H1 (cell line): ENCODE data around the gene OTOF. TPM values are rescaled to one million over a fixed set of nuclear protein-coding genes. Genes with fewer than 3 reads are reported as not detected.

Experiments used
- CTCF ChIA-PET: fragments of 300-600 bp; sonication (Branson Sonifier 250); formaldehyde crosslinking; loops from one replicate; lab custom pipeline; 2021; ENCODE audit not compliant: partially characterized antibody; lab: Charles Lee
- POLR2A ChIA-PET: fragments of 300-600 bp; sonication (Branson Sonifier 250); formaldehyde crosslinking; loops from one replicate; lab custom pipeline; 2021; ENCODE audit warnings: inconsistent platforms; ENCODE audit not compliant: partially characterized antibody; lab: Charles Lee
- DNase-seq, 2 experiments: peaks; one replicate each; pipeline versions ENCODE4 v3.0.0 to v3.0.0-alpha.2; 2010 to 2022; ENCODE audit warnings: low spot score in 2 of 2, low read depth in 1 of 2, mixed read lengths in 1 of 2
- FAIRE-seq: peaks from 2 replicates; lab custom pipeline; 2011; peaks lifted over from hg19 to GRCh38; lab: Jason Lieb, UNC
- H2AFZ ChIP-seq: 2 replicates; pipeline ENCODE4 v1.8.1; 2012; ENCODE audit warnings: low read length, inconsistent platforms
- H2AK5ac ChIP-seq: 2 replicates; pipeline ENCODE4 v1.6.1; 2013; ENCODE audit warnings: low read depth, low read length
- H2BK120ac ChIP-seq: replicated peaks from 2 replicates; pipeline ENCODE3; 2013; ENCODE audit warnings: low read depth, low read length, inconsistent platforms
- H2BK12ac ChIP-seq: 2 replicates; pipeline ENCODE4 v1.6.1; 2013; ENCODE audit warnings: low read depth, low read length
- H2BK15ac ChIP-seq: 2 replicates; pipeline ENCODE4 v1.6.1; 2013; ENCODE audit warnings: low read length
- H2BK20ac ChIP-seq: 2 replicates; pipeline ENCODE4 v1.6.1; 2013; ENCODE audit warnings: low read length
- H2BK5ac ChIP-seq: 2 replicates; pipeline ENCODE4 v1.6.1; 2013; ENCODE audit warnings: low read depth, low read length
- H3K14ac ChIP-seq: 2 replicates; pipeline ENCODE4 v1.6.1; 2013; ENCODE audit warnings: inconsistent platforms; ENCODE audit not compliant: insufficient read length
- H3K18ac ChIP-seq: 2 replicates; pipeline ENCODE4 v1.6.1; 2013; ENCODE audit warnings: low read length; ENCODE audit errors: extremely low read depth
- H3K23ac ChIP-seq: 2 replicates; pipeline ENCODE4 v1.6.1; 2013; ENCODE audit warnings: inconsistent platforms; ENCODE audit not compliant: insufficient read length
- H3K23me2 ChIP-seq: 2 replicates; pipeline ENCODE4 v1.6.1; 2013; ENCODE audit warnings: low read depth, low read length
- H3K27ac ChIP-seq: 2 replicates; pipeline ENCODE4 v1.6.1; 2011; ENCODE audit warnings: low read depth, low read length, inconsistent platforms
- H3K27me3 ChIP-seq, 4 experiments: replicated peaks in 1 of 4; 1 replicate in 1 of 4; 2 replicates in 3 of 4; pipeline versions ENCODE4 v1.6.1 to v1.8.1; 2011 to 2013; ENCODE audit warnings: low read length in 3 of 4, mild to moderate bottlenecking in 3 of 4, inconsistent platforms in 2 of 4, mixed read lengths in 2 of 4, moderate library complexity in 1 of 4; ENCODE audit not compliant: control insufficient read depth in 3 of 4, insufficient read depth in 3 of 4; ENCODE audit errors: extremely low read depth in 1 of 4
- H3K36me3 ChIP-seq, 4 experiments: 2 replicates each; pipeline versions ENCODE4 v1.6.1 to v1.8.1; 2011 to 2013; ENCODE audit warnings: mild to moderate bottlenecking in 4 of 4, low read length in 3 of 4, moderate library complexity in 2 of 4, control low read depth in 1 of 4, inconsistent platforms in 1 of 4; ENCODE audit not compliant: insufficient read depth in 4 of 4, control insufficient read depth in 2 of 4
- H3K4ac ChIP-seq: replicated peaks from 2 replicates; pipeline ENCODE3; 2013; ENCODE audit warnings: low read length, low read depth, mixed read lengths, inconsistent platforms; ENCODE audit not compliant: insufficient read length
- H3K4me1 ChIP-seq, 4 experiments: replicated peaks in 1 of 4; 1 replicate in 1 of 4; 2 replicates in 3 of 4; pipeline versions ENCODE4 v1.6.1 to v1.8.1; 2011 to 2013; ENCODE audit warnings: low read length in 3 of 4, inconsistent platforms in 2 of 4, mixed read lengths in 1 of 4; ENCODE audit not compliant: insufficient read depth in 4 of 4, control insufficient read depth in 3 of 4
- H3K4me2 ChIP-seq, 2 experiments: 2 replicates each; pipeline versions ENCODE4 v1.6.1 to v1.8.1; 2011 to 2013; ENCODE audit warnings: low read depth in 2 of 2, low read length in 2 of 2, control low read depth in 1 of 2, inconsistent platforms in 1 of 2, mild to moderate bottlenecking in 1 of 2; ENCODE audit not compliant: insufficient read depth in 1 of 2
- H3K4me3 ChIP-seq, 4 experiments: fragments of 200-600, 300-600 bp in 1 of 4; sonication (generic), shearing (Covaris generic), sonication (Bioruptor Twin) in 1 of 4; 2 replicates each; pipeline versions ENCODE4 v1.5.1 to v1.8.1; 2011 to 2016; ENCODE audit warnings: low read length in 4 of 4, low read depth in 3 of 4, control low read depth in 2 of 4, inconsistent platforms in 2 of 4, mild to moderate bottlenecking in 2 of 4, mixed read lengths in 1 of 4, moderate library complexity in 1 of 4; ENCODE audit not compliant: insufficient read depth in 2 of 4; ENCODE audit errors: extremely low read depth in 1 of 4
- H3K56ac ChIP-seq: replicated peaks from 2 replicates; pipeline ENCODE3; 2013; ENCODE audit warnings: low read depth, mild to moderate bottlenecking, mixed read lengths, low read length, inconsistent platforms; ENCODE audit not compliant: insufficient read length
- H3K79me1 ChIP-seq: 2 replicates; pipeline ENCODE4 v1.6.1; 2013; ENCODE audit warnings: low read depth, low read length, control low read depth
- H3K79me2 ChIP-seq, 2 experiments: 2 replicates each; pipeline versions ENCODE4 v1.6.1 to v1.8.1; 2012 to 2013; ENCODE audit warnings: low read length in 2 of 2, mild to moderate bottlenecking in 2 of 2, inconsistent platforms in 1 of 2; ENCODE audit not compliant: insufficient read depth in 2 of 2, control insufficient read depth in 1 of 2
- H3K9ac ChIP-seq, 4 experiments: replicated peaks in 1 of 4; 1 replicate in 1 of 4; 2 replicates in 3 of 4; pipeline versions ENCODE4 v1.6.1 to v1.8.1; 2011 to 2013; ENCODE audit warnings: low read depth in 3 of 4, low read length in 3 of 4, control low read depth in 2 of 4, mild to moderate bottlenecking in 2 of 4, moderate library complexity in 2 of 4, inconsistent platforms in 1 of 4; ENCODE audit errors: extremely low read depth in 1 of 4
- H3K9me3 ChIP-seq, 2 experiments: 2 replicates each; pipeline versions ENCODE4 v1.6.1 to v1.8.1; 2012 to 2013; ENCODE audit warnings: mild to moderate bottlenecking in 2 of 2, moderate library complexity in 2 of 2, control low read depth in 1 of 2, inconsistent platforms in 1 of 2, low read depth in 1 of 2, low read length in 1 of 2, mixed read lengths in 1 of 2; ENCODE audit not compliant: insufficient read depth in 2 of 2
- H4K20me1 ChIP-seq, 2 experiments: replicated peaks in 1 of 2; 2 replicates each; pipeline versions ENCODE3 to v1.8.1; 2011 to 2013; ENCODE audit warnings: inconsistent platforms in 2 of 2, low read length in 2 of 2, mild to moderate bottlenecking in 1 of 2; ENCODE audit not compliant: insufficient read depth in 2 of 2, control insufficient read depth in 1 of 2
- H4K5ac ChIP-seq: 2 replicates; pipeline ENCODE4 v1.6.1; 2013; ENCODE audit warnings: low read length, low read depth, mixed read lengths, inconsistent platforms; ENCODE audit not compliant: insufficient read length
- H4K8ac ChIP-seq: 2 replicates; pipeline ENCODE4 v1.8.0; 2013; ENCODE audit warnings: mild to moderate bottlenecking, moderate library complexity, low read length, inconsistent platforms; ENCODE audit not compliant: insufficient read depth; ENCODE audit errors: extremely low read depth
- H4K91ac ChIP-seq: replicated peaks from 2 replicates; pipeline ENCODE3; 2013; ENCODE audit warnings: low read length, mixed read lengths, inconsistent platforms; ENCODE audit not compliant: insufficient read length
- CBX5 ChIP-seq: fragments of 300-800, 300-1000 bp; sonication (generic); IDR thresholded peaks from 2 replicates; pipeline ENCODE4 v1.7.1; 2016; ENCODE audit warnings: antibody characterized with exemption, low read length, low read depth
- SAP30 ChIP-seq: fragments of 300-600 bp; sonication (generic); IDR thresholded peaks from 2 replicates; pipeline ENCODE4 v1.7.1; 2012; ENCODE audit warnings: low read length, moderate library complexity, mild to moderate bottlenecking, inconsistent platforms; ENCODE audit not compliant: insufficient read depth, insufficient replicate concordance
- WGBS, 2 experiments: shearing (Covaris generic) in 1 of 2; methylation state at CpG; one replicate each; pipeline versions ENCODE4 v1.1.6 to v1.1.7; 2013 to 2015; ENCODE audit warnings: low lambda C conversion rate in 2 of 2, mixed read lengths in 2 of 2, inconsistent platforms in 1 of 2, low coverage in 1 of 2, missing lambda C conversion rate in 1 of 2; ENCODE audit not compliant: insufficient replicate concordance in 2 of 2, insufficient coverage in 1 of 2, insufficient read length in 1 of 2; ENCODE audit errors: extremely low coverage in 1 of 2, missing lambda C conversion rate in 1 of 2; 5-methylcytosine and 5-hydroxymethylcytosine counted together
- polyA plus RNA-seq, 7 experiments: library from polyadenylated mRNA; depleted of rRNA in 3 of 7; stranded (reverse) in 5 of 7; unstranded in 2 of 7; fragments of >200 nt in 5 of 7; fragments of 200-250 nt in 2 of 7; gene quantifications; 1 replicate in 5 of 7; 2 replicates in 1 of 7; 4 replicates in 1 of 7; pipeline versions ENCODE4 v1.2.1 to v1.2.3, GENCODE V29; 2011 to 2013; ENCODE audit warnings: missing spikeins in 2 of 7, mixed read lengths in 2 of 7
- total RNA-seq: library from RNA; stranded (reverse); fragmentation: NEBNext Ultra II Directional; extraction: Animal tissue kit (Norgen Biotek cat#: 25700); gene quantifications from 2 replicates; pipeline ENCODE4 v1.2.1, GENCODE V29; 2021

The OTOF gene
- total and polyA plus RNA-seq, 2 of the 8 experiments (the other 6 are each of a cell fraction or from before 2014, with no cell fraction given) = 0.06 TPM; not detected in 1

DNA sequence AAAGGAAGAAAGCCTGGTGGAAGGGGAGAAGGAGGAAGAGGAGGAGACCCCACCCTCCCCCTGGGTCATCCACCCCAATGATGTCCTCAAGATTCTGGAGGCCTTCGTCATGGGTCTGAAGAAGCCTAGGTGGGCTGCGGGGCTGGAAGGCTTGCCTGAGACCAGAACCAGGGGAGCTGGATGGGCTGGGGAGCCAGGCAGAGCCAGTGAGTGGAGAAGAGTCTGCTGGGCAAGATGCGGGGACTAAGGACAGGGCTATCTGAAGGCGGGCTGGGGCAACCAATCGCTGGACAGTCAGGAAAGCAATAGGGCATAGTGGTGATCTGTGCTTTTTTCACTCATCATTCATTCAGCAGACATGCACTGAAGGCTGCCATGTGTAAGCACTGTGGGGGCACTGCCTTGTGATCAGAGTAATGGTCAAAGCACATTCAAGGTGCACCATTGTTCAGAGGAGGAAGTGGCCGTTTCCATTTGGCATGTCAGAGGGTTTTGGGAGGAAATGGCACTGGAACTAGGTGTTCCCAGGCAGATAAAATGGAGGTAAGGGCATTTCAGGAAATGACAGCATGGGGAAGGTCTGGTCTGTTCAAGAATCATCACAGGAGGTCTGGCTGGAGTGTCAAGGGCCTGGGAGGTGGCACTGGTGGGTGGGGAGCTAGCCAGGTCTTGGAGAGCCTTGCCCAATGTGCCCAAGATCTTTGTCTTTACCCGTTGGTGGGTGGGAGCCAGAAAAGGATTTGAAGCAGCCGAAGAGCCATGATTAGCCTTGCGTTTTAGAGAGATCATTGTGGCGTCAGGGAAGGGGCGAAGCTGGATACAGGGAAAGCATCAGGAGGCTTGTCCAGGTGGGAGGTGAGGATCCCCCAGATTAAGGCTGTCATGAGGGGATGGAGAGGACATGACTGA, 24.2 kb downstream of the OTOF start:
- no peaks in the 10 kb centered on the region for H4K20me1 ChIP-seq
- CTCF ChIA-PET = interaction anchor here (0.9 to 1.8 kb wide), 4 partner anchors 8 to 66 kb away, joined by 3 to 4 read pairs (median 4); no protein-coding TSS in a partner anchor
- H3K18ac ChIP-seq = no peak overlapping the region
- DNase-seq (no peak), FAIRE-seq (no peak)
- 83% methylated on average over 11 of the region's 11 CpGs; no CpG with 5 or more reads in 1 of the 2 experiments for WGBS, 2 experiments
- H4K5ac ChIP-seq = no peak overlapping the region
- no peak overlapping the region for H2AK5ac ChIP-seq
- no peak overlapping the region for H2BK5ac ChIP-seq
- H2BK15ac ChIP-seq = no peak overlapping the region
- H3K9ac ChIP-seq = no peak overlapping the region
- H3K27me3 ChIP-seq = no peaks in the 10 kb centered on the region
- H3K4ac ChIP-seq = no peak overlapping the region
- no peak overlapping the region for H3K23ac ChIP-seq
- H3K56ac ChIP-seq = no peak overlapping the region
- no peaks in the 10 kb centered on the region for H3K9me3 ChIP-seq
- H2AFZ ChIP-seq = no peak overlapping the region
- H3K79me1 ChIP-seq = no peaks in the 10 kb centered on the region
- no peak overlapping the region for H3K14ac ChIP-seq
- POLR2A ChIA-PET = no interaction called here
- no peak overlapping the region for H3K4me3 ChIP-seq
- no peak overlapping the region for H2BK12ac ChIP-seq
- no peak overlapping the region for H3K27ac ChIP-seq
- H4K8ac ChIP-seq = no peak overlapping the region
- H3K79me2 ChIP-seq = no peaks in the 10 kb centered on the region
- H2BK20ac ChIP-seq = no peak overlapping the region
- no peaks in the 10 kb centered on the region; a peak in 1 of 7 replicates for H3K4me1 ChIP-seq
- H3K36me3 ChIP-seq = no peaks in the 10 kb centered on the region
- no peak overlapping the region for H3K4me2 ChIP-seq
- no peak overlapping the region for H2BK120ac ChIP-seq
- no peaks in the 10 kb centered on the region for H3K23me2 ChIP-seq
- H4K91ac ChIP-seq = no peak overlapping the region
- no peak for TF ChIP-seq SAP30
- TF ChIP-seq CBX5 = no peak
